GM18499 (cell line): ENCODE measurements around the gene ESPNL.
"Not testable (repeated sequence)": the region's sequence is repeated elsewhere in the genome, so short reads cannot be mapped to it uniquely, and the experiment has no call there.

Experiments used
- ATAC-seq: cut with Tn5 transposase; IDR thresholded peaks from one replicate; pipeline ENCODE4 v1.9.1; 2021; ENCODE audit warnings: moderate number of reproducible peaks; ENCODE audit not compliant: insufficient read depth, unreplicated experiment

ESPNL gene

GRCh38 chr2:238100049-238100820 is at the start of gene ESPNL:
Gene ESPNL, plus strand, starts transcription at chr2:238100340. Its CDS starts 80 bp downstream, at chr2:238100420.
- ATAC-seq = no peak

GRCh38 chr2:238053191-238053776 is 46.9 kb upstream of the ESPNL start:
- ATAC-seq = no peak

- ATAC-seq = no peak
Measured at GRCh38 chr2:238055841-238056240, 44.3 kb upstream of the ESPNL start.

DNA sequence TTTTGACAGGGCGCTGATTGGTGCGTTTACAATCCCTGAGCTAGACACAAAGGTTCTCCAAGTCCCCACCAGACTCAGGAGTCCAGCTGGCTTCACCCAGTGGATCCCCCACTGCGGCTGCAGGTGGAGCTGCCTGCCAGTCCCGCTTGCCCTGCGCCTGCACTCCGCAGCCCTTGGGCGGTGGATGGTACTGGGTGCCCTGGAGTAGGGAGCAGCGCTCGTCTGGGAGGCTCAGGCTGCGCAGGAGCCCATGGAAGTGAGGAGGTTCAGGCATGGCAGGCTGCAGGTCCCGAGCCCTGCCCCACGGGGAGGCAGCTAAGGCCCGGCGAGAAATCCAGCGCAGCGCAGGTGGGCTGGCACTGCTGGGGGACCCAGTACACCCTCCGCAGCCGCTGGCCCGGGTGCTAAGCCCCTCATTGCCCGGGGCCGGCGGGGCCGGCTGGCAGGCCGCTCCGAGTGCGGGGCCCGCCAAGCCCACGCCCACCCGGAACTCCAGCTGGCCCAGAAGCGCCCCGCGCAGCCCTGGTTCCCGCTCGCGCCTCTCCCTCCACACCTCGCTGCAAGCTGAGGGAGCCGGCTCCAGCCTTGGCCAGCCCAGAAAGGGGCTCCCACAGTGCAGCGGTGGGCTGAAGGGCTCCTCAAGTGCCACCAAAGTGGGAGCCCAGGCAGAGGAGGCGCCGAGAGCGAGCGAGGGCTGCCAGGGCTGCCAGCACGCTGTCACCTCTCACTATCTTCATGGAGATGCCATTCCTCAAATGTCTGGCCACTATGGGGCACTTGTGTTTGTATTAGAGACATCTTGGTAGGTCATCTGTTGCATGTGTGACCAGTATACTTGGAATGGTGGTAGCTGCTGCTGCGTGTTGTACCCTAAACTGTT is 42.2 kb upstream of the ESPNL start:
- not testable (repeated sequence) for ATAC-seq

GRCh38 chr2:238059505-238059904 is 40.6 kb upstream of the ESPNL start:
- no peak for ATAC-seq

DNA sequence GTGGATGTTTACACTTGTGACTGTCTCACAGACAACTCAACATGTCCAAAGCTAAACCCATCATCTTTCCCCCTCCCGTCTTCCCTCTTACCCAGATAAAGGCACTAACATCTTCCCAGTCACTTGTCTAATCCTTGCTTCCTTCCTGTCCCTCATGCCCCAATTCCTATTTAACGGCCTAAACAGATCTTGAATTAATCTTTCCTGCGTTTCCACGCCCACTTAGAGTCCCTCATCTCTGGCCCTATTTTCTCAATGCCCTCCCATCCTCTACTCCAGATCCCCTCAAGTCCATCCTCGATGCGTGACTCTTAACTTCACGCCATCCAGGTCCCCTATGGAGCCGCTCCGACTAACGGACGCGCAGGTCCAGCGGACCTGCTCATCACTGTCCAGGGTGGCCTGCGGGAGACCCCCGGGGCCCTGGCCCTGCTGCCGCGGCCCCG is 40.0 kb upstream of the ESPNL start:
- no peak for ATAC-seq

DNA sequence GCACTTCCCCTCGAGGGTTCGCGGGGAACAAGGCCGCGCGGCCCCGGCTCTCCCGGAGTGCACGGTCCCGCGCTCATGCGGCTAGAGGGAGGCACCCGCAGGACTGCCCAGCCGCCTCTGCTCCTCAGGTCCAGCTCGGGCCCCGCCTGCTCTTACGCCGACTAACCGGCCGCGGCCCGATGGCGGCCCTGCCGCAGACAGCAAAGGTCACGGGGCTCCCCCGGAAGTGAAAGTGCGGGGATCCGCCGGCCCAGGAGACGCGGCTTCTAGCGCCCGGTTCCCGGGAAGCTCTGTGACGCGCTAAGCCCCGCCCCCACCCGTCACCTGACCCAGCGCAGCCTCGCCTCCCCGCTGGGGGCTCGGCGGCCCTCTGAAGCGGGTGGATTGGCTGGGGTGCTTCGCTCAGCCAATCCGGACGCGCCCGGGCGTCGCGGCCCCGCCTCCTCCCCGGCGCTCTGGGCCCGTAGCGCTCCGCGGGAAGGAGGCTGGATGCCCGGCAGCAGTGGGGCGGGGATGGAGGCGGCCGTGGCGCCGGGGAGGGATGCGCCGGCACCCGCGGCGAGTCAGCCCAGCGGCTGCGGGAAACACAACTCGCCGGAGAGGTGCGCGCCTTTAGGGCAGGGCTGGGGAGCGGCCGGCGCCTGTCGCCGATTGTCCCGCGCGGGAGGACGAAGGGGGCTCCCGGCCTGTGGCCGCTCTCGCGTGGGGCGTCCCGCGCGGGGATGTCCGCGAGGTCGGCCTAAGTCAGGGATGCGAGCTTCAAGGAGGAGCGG is 39.4 kb upstream of the ESPNL start, which contains the start of gene SCLY:
SCLY (plus strand) TSS at position 460 of the 773 bp plus-strand sequence; CDS start at position 514, 54 bp downstream.
- peak; percentile 81 for ATAC-seq

- peak; percentile 6 for ATAC-seq
Measured at GRCh38 chr2:238061315-238062202, 38.6 kb upstream of the ESPNL start.

- ATAC-seq = no peak
Measured at GRCh38 chr2:238063414-238064189, 36.5 kb upstream of the ESPNL start.

DNA sequence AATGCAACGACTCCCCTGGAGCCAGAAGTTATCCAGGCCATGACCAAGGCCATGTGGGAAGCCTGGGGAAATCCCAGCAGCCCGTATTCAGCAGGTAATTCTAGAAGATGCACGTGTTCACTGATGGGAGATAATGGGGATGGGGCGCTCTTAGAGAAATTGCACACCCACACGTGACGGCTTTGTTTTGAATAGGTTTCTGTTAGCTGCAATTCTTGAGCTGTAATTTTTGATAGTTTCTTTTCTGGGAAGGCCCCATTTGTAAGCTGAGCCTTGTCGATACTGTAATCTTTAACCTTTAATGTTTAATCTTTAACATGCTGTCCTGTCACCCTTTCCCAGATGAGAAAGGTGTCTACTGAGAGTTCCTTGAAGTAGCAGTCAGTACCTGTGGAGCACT is 35.8 kb upstream of the ESPNL start:
- ATAC-seq = no peak

DNA sequence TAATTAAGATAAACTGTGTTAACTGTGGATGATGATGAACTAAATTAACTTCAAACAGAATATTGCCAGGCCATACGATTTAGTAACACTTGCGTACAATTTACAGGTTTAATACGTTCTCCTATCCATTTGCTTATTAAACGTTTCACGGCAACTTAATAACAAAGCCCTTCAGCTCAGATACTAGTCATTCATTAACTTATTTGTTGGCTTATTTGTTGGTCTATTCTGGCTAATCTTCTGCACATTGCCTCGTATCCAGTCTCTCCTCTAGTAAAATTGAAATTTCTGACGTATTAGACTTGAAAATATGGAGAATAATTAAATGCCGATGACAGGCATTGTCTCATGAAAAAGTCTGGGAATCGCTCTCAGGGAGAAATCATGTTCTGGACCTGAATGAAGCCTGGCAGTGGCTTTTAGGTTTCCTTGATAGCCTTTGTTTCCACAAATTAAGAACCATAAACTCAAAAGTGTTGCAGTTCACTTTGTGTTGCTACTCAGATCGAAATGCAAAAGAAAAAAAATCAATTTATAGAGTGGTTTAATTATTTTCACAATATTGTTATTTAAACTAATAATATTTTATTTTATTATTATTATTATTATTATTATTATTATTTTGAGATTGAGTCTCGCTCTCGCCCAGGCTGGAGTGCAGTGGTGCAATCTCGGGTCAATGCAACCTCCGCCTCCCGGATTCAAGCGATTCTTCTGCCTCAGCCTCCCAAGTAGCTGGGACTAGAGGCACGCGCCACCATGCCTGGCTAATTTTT is 34.9 kb upstream of the ESPNL start:
- no peak for ATAC-seq

DNA sequence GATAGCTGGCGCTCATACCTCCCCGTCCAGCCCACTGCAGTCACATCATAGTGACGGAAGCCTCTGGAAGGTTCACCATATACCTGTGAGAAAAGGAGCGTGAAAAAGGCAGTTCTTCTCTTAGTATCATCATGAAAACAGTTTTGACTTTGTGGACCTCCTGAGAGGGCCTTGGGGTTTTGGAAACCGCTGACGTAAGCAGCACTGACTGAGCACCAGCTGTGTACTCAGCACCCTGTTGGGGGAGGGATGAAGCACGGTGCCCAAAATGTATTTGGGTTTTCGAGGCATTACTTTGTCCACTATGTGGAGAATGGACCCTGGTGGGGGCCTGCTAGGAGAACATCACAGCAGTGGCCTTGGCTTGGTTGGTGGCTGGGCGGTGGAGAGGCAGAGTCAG is 33.9 kb upstream of the ESPNL start:
- no peak for ATAC-seq

GRCh38 chr2:238066718-238067117 is 33.4 kb upstream of the ESPNL start:
- ATAC-seq = not testable (repeated sequence)

DNA sequence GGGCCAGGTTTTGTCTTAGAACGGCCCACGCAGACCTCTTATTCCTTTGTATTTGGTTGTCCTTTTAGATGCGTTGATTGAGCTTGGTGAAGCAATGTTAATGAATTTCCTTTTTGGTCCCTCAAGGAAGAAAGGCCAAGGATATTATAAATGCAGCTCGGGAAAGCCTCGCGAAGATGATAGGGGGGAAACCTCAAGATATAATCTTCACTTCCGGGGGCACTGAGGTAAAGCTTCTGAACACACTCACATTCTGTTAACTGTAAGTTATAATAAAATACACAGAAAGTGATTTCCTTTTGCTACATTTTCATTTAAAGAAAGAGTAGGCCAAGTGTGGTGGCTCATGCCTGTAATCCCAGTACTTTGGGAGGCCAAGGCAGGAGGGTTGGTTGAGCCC is 32.2 kb upstream of the ESPNL start:
- ATAC-seq = no peak

DNA sequence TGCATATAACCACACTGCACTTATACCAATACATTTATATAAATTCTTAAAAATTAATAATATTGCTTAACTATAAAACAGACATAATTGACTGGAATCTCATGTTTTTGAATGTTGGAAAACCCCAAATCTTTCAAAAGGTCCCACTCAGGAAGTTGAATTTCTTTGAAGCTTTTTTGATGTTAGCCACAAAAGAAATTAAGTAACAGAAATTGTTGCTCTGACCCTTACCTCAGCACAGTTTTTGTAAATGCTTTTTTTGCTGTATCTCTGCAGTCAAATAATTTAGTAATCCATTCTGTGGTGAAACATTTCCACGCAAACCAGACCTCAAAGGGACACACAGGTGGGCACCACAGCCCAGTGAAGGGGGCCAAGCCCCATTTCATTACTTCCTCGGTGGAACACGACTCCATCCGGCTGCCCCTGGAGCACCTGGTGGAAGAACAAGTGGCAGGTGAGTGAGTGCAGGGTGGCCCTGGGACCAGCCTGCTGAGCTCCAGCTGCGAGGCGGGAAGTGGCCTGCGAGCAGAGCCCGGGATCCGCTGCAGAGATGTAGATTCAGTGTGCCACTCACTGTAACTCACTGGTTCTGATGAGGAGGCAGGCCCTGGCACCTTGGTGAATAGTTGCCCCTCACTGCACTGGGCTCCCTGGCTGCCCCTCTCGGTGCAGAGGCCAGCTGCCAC is 31.0 kb upstream of the ESPNL start:
- ATAC-seq = no peak

GRCh38 chr2:238069877-238070276 is 30.3 kb upstream of the ESPNL start:
- ATAC-seq = no peak

GRCh38 chr2:238075397-238075796 is 24.7 kb upstream of the ESPNL start:
- no peak for ATAC-seq
